ENCODE data around the gene SSRP1. TPM values are rescaled to one million over a fixed set of nuclear protein-coding genes. Genes with fewer than 3 reads are reported as not detected.
"Not testable (repeated sequence)": the region's sequence is repeated elsewhere in the genome, so short reads cannot be mapped to it uniquely, and the experiment has no call there.

The SSRP1 gene
- total RNA-seq, 2 experiments from 2014 or later = 304 to 322 TPM

- Mint-ChIP-seq H3K4me3 (no peak overlapping the region), H3K9me3 (peaks cover 10% of the 10 kb centered on the region), H3K36me3 (ENCODE audit: low read depth) (peaks cover 40% of the 10 kb centered on the region), H3K27ac (no peak overlapping the region), H3K27me3 (ENCODE audit: low read depth) (no peaks in the 10 kb centered on the region), H3K4me1 (ENCODE audit: low read depth) (no peaks in the 10 kb centered on the region)
- CTCF ChIA-PET = no interaction called here
- intact Hi-C loops (cut with micrococcal nuclease) = no loop called here
- DNase-seq = no peak
These were observed 32.3 kb downstream of the SSRP1 start for GRCh38 chr11:57303280-57303989.

- Mint-ChIP-seq H3K9me3 (peaks cover 13% of the 10 kb centered on the region), H3K4me1 (ENCODE audit: low read depth) (no peaks in the 10 kb centered on the region), H3K36me3 (ENCODE audit: low read depth) (peaks cover 42% of the 10 kb centered on the region), H3K27me3 (ENCODE audit: low read depth) (no peaks in the 10 kb centered on the region), H3K27ac (no peak overlapping the region), H3K4me3 (no peak overlapping the region)
- no peak for DNase-seq
- intact Hi-C loops (cut with micrococcal nuclease) = no loop called here
- CTCF ChIA-PET = interaction anchor here (0.7 kb wide), 1 partner anchor 53 kb away, joined by 5 read pairs; no protein-coding TSS in a partner anchor
These were observed 33.2 kb downstream of the SSRP1 start for GRCh38 chr11:57302489-57302888.

- Mint-ChIP-seq H3K9me3 (peaks cover 13% of the 10 kb centered on the region), H3K4me1 (ENCODE audit: low read depth) (no peaks in the 10 kb centered on the region), H3K36me3 (ENCODE audit: low read depth) (peaks cover 42% of the 10 kb centered on the region), H3K27me3 (ENCODE audit: low read depth) (no peaks in the 10 kb centered on the region), H3K27ac (no peak overlapping the region), H3K4me3 (no peak overlapping the region)
- CTCF ChIA-PET = interaction anchor here (0.7 kb wide), 1 partner anchor 52 kb away, joined by 5 read pairs; no protein-coding TSS in a partner anchor
- no peak for DNase-seq
- intact Hi-C loops (cut with micrococcal nuclease) = no loop called here
These were observed 33.8 kb downstream of the SSRP1 start for GRCh38 chr11:57301711-57302423.

- H3K36me3 Mint-ChIP-seq (ENCODE audit: low read depth) = peaks cover 42% of the 10 kb centered on the region
- peaks cover 13% of the 10 kb centered on the region for H3K9me3 Mint-ChIP-seq
- H3K27me3 Mint-ChIP-seq (ENCODE audit: low read depth) = no peaks in the 10 kb centered on the region
- DNase-seq = no peak
- no peak overlapping the region for H3K4me3 Mint-ChIP-seq
- CTCF ChIA-PET = no interaction called here
- H3K27ac Mint-ChIP-seq = no peak overlapping the region
- intact Hi-C loops (cut with micrococcal nuclease) = no loop called here
- H3K4me1 Mint-ChIP-seq (ENCODE audit: low read depth) = no peaks in the 10 kb centered on the region
These were observed 34.9 kb downstream of the SSRP1 start for GRCh38 chr11:57300785-57301184.

GRCh38 chr11:57299150-57299737 lies 36.4 kb downstream of the SSRP1 start:
- Mint-ChIP-seq H3K4me3 (no peak overlapping the region), H3K36me3 (ENCODE audit: low read depth) (peaks cover 42% of the 10 kb centered on the region), H3K4me1 (ENCODE audit: low read depth) (no peaks in the 10 kb centered on the region), H3K9me3 (peaks cover 13% of the 10 kb centered on the region), H3K27ac (no peak overlapping the region), H3K27me3 (ENCODE audit: low read depth) (no peaks in the 10 kb centered on the region)
- intact Hi-C loops (cut with micrococcal nuclease) = no loop called here
- DNase-seq = no peak
- CTCF ChIA-PET = no interaction called here

- CTCF ChIA-PET = no interaction called here
- intact Hi-C loops (cut with micrococcal nuclease) = no loop called here
- H3K9me3 Mint-ChIP-seq = peaks cover 13% of the 10 kb centered on the region
- H3K27ac Mint-ChIP-seq = no peak overlapping the region
- H3K4me3 Mint-ChIP-seq = no peak overlapping the region
- H3K4me1 Mint-ChIP-seq (ENCODE audit: low read depth) = no peaks in the 10 kb centered on the region
- H3K36me3 Mint-ChIP-seq (ENCODE audit: low read depth) = peaks cover 36% of the 10 kb centered on the region
- no peak for DNase-seq
- H3K27me3 Mint-ChIP-seq (ENCODE audit: low read depth) = no peaks in the 10 kb centered on the region
These were observed 38.5 kb downstream of the SSRP1 start for GRCh38 chr11:57297221-57297620.

- H3K27me3 Mint-ChIP-seq (ENCODE audit: low read depth); H3K27ac Mint-ChIP-seq; intact Hi-C loops (cut with micrococcal nuclease); DNase-seq; H3K4me1 Mint-ChIP-seq (ENCODE audit: low read depth); H3K4me3 Mint-ChIP-seq; CTCF ChIA-PET: not testable (repeated sequence)
- H3K9me3 Mint-ChIP-seq = peaks cover 13% of the 10 kb centered on the region
- H3K36me3 Mint-ChIP-seq (ENCODE audit: low read depth) = peaks cover 26% of the 10 kb centered on the region
These were observed 39.5 kb downstream of the SSRP1 start for GRCh38 chr11:57296205-57296604.

GRCh38 chr11:57294225-57295131 lies 41.2 kb downstream of the SSRP1 start:
- Mint-ChIP-seq H3K9me3 (peaks cover 6% of the 10 kb centered on the region), H3K4me3 (no peak overlapping the region), H3K4me1 (ENCODE audit: low read depth) (no peaks in the 10 kb centered on the region), H3K36me3 (ENCODE audit: low read depth) (peaks cover 10% of the 10 kb centered on the region), H3K27ac (no peak overlapping the region), H3K27me3 (ENCODE audit: low read depth) (no peaks in the 10 kb centered on the region)
- CTCF ChIA-PET = no interaction called here
- intact Hi-C loops (cut with micrococcal nuclease) = no loop called here
- no peak for DNase-seq

- intact Hi-C loops (cut with micrococcal nuclease) = no loop called here
- Mint-ChIP-seq H3K27me3 (ENCODE audit: low read depth) (peaks cover 4% of the 10 kb centered on the region), H3K9me3 (no peaks in the 10 kb centered on the region), H3K36me3 (ENCODE audit: low read depth) (no peaks in the 10 kb centered on the region), H3K27ac (no peak overlapping the region), H3K4me3 (no peak overlapping the region), H3K4me1 (ENCODE audit: low read depth) (no peaks in the 10 kb centered on the region)
- DNase-seq = no peak
- CTCF ChIA-PET = interaction anchor here (0.6 kb wide), 1 partner anchor 176 kb away, joined by 3 read pairs; no protein-coding TSS in a partner anchor
These were observed 45.4 kb downstream of the SSRP1 start for GRCh38 chr11:57290288-57290687.

- Mint-ChIP-seq H3K4me1 (ENCODE audit: low read depth) (no peaks in the 10 kb centered on the region), H3K27ac (no peak overlapping the region), H3K4me3 (no peak overlapping the region), H3K27me3 (ENCODE audit: low read depth) (peaks cover 4% of the 10 kb centered on the region), H3K9me3 (no peaks in the 10 kb centered on the region), H3K36me3 (ENCODE audit: low read depth) (no peaks in the 10 kb centered on the region)
- CTCF ChIA-PET = interaction anchor here (1.2 kb wide), 1 partner anchor 59 kb away, joined by 3 read pairs; no protein-coding TSS in a partner anchor
- intact Hi-C loops (cut with micrococcal nuclease) = no loop called here
- peak; percentile 20 for DNase-seq
These were observed 46.7 kb downstream of the SSRP1 start for GRCh38 chr11:57288771-57289579.

- no peak for DNase-seq
- Mint-ChIP-seq H3K4me3 (no peak overlapping the region), H3K27ac (no peak overlapping the region), H3K27me3 (ENCODE audit: low read depth) (peaks cover 4% of the 10 kb centered on the region), H3K4me1 (ENCODE audit: low read depth) (no peaks in the 10 kb centered on the region), H3K36me3 (ENCODE audit: low read depth) (no peaks in the 10 kb centered on the region), H3K9me3 (no peaks in the 10 kb centered on the region)
- CTCF ChIA-PET = no interaction called here
- intact Hi-C loops (cut with micrococcal nuclease) = no loop called here
These were observed 47.8 kb downstream of the SSRP1 start for GRCh38 chr11:57287884-57288283.
